Activated T-cell treated with anti-CD3 and anti-CD28 coated beads, Interleukin-2, amount 50 U/mL, for 48 hours (primary cell): ENCODE data around the gene DLG1.

Experiments
- DNase-seq, 2 experiments: peaks; one replicate each; pipeline ENCODE4 v3.0.0-alpha.2; 2020

Gene DLG1

DNA sequence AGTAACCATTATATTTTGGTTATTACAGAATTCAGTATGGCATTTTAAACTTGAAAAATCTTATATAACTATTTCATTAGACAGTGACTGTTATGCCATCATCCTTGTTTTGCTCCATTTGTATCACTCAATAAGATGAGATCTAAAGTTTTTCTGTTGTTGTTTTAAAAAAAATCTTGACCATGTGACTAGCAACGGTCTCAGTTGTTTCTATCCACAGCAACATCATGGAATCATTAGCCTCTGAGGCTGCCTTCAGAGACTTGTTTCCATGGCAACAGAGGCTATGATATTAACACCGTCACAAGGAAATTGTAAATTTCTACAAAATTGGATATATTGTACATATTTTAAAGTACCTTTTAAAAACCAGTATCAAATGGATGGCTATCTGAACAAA is 129.8 kb downstream of the DLG1 start:
- no peak for DNase-seq

DNA sequence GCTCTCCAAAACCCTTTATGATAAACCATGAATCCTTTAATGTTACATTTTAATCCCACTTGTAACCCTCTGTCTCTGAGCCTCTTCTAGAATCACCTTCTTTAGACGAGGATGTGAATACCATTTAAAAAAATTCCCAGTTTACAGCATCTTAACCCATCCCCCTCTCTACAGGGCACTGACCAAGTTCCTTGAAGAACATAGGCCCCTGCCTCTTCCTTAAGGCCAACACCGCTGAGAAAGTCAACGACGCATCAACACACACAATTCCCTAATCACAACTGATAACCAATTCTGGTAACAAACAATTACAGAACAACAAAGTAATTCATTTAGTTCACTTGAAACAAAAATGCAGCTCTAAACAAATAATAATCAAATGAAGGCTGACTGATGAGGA is 130.3 kb downstream of the DLG1 start:
- no peak for DNase-seq

DNA sequence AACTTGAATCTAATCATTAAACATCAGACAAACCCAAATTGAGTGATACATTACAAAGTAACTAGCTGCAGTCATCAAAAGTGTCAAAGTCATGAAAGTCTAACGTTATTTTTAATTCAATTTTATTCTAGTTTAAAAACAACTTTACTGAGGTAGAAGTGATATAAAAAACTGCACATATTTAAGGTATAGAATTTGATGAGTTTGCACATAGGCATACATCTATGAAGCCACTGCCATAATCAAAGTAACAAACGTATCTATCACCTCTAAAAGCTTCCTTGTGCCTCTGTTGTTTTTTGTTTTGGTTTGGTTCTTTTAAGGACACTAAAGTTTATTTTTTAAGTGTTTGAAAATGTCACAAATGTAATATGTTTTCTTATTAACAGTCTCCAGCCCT is 130.9 kb downstream of the DLG1 start:
- no peak for DNase-seq

DNA sequence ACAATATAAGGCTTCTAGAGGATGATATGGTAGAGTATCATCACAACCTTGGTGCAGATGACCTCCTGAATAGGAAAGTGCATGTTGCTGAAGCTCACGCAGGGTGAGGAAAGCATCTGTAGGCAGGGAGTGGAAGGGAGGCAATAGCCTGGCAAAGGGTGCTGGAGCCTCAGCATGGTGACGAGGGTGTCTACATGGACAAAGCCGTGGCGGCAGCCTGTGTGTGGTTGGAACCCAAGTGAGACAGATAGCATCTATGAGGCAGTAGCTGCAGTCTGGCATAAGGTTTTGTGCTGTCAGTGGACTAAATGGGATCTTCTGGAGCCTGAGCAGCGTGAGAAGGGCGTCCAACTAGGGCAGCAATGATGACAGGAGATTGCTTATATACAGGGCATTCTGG is 132.5 kb downstream of the DLG1 start:
- DNase-seq = no peak

DNA sequence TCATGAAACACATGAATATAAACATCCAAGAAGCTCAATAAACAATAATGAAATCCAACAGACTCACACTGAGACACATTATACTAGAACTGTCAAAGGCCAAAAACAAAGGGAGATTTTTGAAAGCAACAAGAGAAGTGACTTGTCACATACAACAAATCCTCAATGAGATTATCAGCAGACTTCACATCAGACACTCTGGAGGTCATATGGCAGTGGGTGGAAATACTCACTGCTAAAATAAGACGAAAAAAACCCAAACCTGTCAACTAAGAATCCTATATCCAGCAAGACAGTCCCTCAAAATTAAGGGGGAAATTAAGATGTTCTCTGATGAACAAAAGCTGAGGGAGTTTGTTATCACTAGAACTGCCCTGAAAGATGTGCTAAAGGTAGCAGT is 143.4 kb downstream of the DLG1 start:
- DNase-seq = no peak

DNA sequence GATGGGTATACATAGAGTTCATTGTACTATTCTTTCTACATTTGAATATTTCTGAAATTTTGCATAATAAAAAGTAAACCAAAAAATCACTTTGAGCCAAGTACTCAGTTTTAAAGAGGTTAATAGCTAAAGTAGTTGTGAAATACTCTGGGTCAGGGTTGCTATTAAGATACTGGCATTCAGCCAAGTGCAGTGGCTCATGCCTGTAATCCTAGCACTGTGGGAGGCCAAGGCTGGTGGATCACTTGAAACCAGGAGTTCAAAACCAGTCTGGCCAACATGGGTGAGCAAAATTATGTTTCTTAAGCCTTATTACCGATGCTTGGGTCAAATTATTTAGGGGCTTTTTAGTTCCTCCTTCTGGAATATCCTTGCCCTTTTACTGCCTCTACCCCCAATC is 146.8 kb downstream of the DLG1 start:
- DNase-seq = no peak

DNA sequence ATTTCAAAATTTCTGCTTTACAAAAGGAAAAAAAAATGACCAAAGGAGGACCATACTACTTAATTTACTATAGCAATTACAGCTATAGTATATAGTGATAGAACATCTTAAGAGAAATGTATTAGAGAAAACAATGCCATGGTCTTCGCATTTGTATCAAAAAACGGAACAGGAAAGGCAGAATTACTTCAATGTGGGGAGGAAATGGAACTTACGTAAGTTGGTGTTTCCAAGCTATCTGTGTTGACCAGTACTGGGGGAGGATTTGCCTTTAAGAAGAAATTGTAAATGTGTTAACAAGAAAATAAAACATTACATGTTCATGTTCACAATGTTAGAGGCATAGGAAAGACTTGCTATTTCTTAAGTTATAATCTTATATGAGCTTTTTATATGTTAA is 148.9 kb downstream of the DLG1 start:
- DNase-seq = no peak

DNA sequence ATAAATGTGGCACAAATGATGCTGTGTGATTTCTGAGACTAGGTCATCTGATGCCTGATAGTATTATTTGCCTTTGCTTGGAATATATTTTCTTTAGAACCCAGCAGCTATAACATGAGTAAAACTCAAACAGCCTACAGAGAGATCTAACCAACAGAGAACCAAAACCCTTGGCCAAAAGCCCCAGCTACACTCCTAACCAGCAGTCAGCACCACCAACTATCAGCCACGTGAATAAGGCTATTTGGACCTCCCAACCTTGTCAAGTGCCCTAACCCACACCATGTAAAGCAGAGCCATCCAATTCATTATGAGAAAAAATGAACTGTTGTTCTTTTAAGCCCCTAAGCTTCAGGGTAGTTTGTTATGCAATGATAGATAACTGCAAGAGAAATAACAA is 154.2 kb downstream of the DLG1 start:
- DNase-seq = no peak

DNA sequence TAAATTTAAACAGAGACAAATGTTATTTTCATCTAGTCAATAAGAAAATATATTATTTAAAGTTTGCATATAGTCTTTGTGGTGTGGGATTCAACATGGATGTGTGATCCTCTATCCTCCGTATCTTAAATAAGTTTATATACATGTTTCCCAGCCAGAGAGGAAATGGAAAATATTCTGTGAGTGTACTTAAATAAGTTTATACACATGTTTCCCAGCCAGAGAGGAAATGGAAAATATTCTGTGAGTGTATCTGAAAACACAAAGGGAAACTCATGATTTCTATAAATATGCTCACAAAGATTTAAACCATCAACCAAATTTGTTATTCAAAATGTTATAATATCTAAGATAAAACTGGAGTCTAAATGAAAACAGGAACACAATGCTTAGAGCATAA is 158.8 kb downstream of the DLG1 start:
- DNase-seq = no peak

DNA sequence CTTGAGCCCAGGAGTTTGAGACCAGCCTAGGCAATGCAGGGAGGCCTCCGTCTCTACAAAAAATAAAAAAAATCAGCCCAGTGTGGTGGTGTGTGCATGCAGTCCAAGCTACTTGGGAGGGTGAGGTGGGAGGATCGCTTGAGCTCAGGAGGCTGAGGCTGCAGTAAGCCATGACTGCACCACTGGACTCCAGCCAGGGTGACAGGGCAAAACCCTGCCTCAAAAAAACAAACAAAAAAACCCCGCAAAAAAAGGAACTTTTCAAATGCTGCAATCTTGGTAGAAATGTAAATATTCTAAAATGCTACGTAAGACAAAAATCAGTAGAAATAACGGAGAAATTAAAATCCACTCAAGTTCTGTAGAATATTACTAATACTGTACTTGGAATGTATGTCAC is 160.7 kb downstream of the DLG1 start:
- DNase-seq = no peak

DNA sequence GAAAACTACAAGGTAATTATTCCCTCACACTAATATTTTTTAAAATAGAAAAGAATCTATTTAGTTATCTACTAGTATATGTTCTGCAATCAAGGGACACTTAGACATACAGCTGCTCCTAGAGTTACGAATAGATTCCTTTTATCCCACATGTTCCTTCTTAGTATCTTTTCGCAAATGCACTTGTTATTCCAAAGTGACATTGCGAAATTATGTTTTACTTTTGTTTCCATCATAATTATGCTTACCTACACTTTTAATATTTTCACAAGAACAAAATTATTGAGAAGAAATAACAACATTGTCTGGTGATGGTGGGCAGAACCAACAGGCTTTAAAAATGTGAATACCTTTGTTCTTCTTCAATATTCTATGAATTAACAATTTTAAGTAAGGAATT is 161.7 kb downstream of the DLG1 start:
- no peak for DNase-seq

DNA sequence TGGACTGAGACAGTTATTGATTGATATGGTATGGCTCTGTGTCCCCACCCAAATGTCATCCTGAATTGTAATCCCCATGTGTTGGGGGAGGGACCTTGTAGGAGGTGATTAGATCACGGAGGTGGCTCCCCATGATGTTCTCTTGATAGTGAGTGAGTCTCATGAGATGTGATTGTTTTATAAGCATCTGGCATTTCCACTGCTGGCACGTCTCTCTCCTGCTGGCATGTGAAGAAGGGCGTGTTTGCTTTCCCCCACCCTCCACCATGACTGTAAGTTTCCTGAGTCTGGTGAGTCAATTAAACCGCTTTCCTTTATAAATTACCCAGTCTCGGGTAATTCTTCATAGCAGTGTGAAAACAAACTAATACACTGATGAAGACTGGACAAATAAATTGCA is 163.2 kb downstream of the DLG1 start:
- no peak for DNase-seq

DNA sequence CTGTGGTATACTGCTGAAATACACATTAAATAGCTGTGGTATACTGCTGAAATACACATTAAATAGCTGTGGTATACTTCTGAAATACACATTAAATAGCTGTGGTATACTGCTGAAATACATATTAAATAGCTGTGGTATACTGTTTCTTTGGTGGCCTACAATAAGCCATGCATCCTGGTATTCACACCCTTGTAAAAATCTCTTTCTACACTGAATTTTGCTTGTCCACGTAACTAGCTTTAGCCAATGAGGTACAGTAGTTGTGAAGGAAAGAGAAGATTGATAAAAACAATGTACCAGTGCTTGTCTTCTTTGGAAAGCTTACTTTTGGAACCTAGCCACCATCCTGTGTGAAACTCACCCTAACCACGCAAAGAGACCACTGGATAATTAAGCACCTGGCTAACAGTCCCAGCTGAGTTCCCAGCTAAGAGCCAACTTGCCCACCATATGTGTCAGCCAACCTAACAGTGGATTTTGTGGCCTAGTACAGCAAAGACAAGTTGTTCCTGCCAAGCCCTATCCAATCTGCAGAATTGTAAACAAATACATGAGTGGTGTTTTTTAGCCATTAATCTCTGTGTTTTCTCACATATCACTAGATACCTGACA is 165.4 kb downstream of the DLG1 start:
- DNase-seq = no peak

DNA sequence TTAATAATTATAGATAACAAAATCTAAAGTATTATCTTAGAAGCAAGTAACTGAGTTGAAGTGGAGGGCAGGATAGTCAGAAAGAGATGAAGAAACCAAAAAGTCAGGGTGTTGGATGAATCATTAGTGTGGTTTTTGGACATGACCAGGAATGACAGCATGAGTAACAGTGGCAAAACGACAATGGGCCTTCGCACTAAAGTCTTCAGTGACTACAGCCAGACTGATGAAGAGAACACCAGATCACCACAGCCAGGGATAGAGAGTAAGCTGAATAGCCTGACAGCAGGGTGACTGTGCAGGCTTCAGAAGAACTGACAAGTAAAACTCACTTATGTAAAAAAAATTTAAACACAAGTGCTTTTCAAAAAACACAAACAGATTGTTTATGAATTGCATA is 172.8 kb downstream of the DLG1 start:
- no peak for DNase-seq

DNA sequence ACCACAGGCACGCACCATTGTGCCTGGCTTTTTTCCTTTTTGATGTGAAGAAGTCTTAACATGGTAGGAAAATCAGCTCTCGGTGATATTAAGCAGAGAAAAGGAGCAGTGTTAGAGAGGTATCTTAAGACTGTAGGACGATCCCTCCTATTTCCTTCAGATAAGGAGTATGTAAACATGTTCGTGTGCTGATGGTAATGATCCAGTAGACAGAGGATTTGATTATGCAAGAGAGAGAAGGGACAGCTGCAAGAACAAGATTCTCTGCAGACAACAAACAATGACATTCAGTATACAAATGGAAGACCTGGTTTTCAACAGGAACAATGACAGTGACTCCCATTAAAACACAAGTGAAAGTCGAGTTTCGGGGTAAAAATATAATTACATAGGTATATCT is 173.7 kb downstream of the DLG1 start:
- DNase-seq = no peak

DNA sequence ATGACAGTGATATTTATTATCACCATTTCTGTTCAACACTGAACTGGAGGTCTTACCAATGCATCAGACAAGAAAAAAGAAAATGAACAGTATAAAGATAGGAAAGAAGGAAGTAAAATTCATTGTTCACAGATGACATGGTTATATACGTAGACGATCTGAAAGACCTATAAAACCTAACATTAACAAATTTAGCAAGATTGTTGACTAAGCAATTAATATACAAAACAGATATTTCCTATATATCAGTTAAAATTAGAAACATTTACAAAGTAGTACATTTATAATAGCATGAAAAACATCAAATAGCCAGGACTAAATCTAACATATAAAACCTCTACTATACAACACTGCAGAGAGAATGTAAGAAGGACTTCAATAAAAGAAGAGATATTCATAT is 176.0 kb downstream of the DLG1 start:
- no peak for DNase-seq

DNA sequence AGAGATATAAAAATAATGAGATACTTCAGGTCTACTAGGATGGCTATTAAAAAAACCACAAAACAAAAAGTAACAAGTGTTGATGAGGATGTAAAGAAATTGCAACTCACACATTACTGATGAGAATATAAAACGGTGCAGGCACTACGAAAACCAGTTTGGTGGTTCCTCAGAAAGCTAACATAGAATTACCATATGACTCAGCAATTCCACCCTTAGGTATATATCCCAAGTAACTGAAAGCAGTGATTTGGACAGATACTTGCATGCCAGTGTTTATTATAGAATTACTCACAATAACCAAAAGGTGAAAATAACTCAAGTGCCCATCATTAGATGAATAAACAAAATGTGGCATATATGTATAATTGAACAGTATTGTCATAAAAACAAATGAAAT is 181.3 kb downstream of the DLG1 start:
- DNase-seq = no peak

DNA sequence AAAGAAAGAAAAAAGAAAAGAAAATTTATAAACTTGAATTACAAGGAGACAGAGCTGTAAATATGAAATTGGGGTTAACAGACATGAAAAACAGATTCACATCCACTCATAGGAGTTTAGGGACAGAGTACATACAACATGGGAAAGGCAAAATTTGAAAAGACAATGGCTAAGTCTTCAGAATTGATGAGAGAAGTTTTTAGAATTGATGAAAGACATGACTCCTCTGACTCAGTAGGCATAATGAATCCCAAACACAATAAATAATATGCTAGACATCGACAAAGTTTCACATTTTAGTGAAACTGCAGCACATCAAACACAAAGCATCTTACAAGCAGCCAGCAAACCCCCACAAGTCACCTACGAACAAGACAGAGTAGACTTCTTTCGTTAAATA is 184.4 kb downstream of the DLG1 start:
- no peak for DNase-seq

DNA sequence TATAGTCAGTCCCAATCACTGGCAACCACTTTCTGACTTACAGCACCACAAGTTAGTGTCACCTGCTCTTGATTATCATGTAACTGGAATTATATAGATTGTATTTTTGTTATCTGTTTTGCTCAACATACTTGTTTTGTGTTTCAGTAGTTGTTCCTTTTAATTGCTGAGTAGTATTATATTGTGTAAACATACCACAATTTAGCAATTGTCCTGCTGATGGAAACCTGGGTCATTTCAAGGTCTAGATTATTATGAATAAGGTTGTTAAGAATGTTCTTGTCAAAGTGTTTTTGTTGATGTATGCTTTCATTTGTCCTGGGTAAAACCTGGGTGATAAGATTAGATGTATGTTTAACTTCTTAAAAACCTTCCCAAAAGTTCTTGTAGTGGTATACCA is 186.7 kb downstream of the DLG1 start:
- DNase-seq = no peak

DNA sequence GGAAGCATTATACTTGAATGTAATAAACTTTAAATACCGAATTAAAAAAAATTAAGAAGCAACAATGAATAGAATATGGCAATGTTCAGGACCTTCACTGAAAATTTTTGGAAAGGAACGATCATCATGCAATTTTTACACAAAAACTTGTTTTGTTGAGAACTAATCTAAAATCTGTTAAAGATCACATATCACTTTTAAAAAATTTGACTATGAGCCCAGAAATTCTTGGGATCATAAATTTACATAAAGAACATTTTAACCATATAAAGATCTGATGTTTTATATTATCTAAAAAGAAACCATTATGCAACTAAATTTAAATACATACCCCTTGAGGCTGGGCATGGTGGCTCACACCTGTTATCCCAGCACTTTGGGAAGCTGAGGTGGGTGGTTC is 192.6 kb downstream of the DLG1 start:
- no peak for DNase-seq

DNA sequence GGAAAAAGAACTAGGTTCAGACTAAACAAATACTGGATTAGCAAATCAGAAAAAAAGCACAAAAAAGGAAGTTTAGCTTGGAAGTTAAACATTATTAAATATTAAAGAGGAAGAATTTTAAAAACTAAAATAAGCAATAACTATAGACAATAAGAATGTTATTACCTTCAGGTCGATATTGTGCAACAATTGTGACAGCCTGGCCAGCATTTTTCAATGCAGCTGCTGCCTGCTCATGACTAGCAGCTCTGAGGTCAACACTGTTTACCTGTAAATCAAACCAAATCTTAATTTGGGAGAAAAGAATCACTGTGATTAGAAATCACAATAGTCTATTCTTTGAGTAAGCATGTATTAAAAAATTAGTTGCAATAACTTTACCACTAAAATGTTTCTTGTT is 193.7 kb downstream of the DLG1 start:
- no peak for DNase-seq

DNA sequence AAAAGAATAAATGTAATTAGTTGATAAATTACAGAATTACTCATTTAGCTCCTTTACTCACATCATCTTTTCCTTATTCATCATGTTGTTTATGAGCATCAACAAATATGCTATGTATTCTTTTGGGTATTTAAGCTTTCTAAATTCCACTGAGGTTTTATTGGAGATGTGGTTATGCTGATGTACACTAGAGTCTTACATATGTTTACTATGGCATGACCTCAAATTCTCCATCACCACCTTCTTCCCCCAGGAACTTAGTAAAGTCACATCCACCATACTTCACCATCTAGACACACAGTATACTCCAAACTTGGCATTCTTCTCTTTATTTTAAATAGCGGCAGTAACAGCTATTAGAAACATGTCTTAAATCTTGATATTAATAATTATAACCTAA is 194.6 kb downstream of the DLG1 start:
- DNase-seq = no peak

DNA sequence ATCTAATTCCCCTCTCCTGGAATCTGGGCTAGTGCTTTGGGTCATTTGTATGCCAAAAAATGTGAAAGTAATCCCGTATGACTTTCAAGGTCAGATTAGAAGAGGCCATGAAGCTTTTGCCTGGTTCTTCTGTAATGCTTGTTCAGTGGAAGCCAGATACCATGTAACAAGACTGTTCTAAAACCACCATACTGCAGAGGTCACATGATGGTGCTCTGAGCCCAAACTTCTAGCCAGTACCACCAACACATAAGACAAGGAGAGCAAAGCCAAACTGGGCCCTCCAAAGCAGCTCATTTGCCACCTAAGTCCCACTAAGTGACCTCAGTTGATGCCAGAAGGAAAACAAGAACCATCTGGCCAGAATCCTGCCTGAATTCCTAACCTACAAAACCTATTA is 204.5 kb downstream of the DLG1 start:
- no peak for DNase-seq

DNA sequence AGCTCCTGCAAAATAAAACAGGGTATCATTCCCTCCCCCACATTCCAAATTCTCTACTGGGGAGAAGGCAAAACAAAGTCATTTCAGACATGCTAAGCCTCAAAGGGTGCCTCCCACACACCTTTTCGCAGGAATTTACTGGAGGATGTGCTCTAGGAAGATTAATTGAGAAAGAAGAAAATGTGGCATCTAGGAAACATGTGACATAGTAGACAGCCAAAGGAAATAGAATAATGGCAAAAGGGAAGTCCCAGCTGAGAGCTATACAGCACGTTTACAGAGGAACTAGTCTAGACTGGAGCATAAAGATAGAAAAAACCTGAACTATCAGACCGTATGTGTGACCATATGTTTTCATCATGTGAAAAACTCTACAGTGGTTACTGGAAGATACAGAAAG is 210.0 kb downstream of the DLG1 start:
- DNase-seq = no peak

DNA sequence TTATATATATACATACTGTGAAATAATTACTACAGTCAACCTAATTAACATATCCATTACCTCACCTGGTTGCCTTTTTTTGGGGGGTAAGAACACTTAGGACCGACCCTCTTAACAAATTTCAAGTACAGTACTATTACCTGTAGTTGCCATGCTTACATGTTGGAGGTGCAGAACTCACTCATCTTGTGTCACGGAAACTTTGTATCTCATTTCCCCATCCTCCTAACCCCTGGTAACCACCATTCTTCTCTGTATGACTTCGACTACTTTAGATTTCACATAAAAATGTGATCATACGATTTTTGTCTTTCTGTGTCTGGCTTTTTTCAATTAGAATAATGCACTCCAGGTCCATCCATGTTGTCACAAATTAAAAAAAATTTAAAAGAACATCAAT is 213.3 kb downstream of the DLG1 start:
- DNase-seq = no peak

DNA sequence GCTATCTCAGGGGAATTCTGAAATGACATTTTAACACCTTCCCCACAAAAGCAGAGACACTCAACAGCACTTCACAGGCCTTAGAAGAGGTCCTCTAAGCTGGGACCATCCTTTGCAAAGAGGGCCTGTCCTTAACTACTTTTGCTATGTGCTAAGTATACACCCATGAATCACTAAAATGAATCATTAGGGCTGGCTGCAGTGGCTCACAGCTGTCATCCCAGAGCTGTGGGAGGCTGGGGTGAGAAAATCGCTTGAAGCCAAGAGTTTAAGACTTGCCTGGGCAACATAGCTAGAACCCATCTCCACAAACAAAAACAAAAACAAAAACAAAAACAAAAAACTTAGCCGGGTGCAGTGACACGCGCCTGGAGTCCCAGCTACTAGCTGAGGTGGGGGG is 214.9 kb downstream of the DLG1 start:
- peak; percentile 52 to 63 for DNase-seq
